GM21825 (cell line): ENCODE data around the gene POMT1.

Experiments
- ATAC-seq: cut with Tn5 transposase; IDR thresholded peaks from one replicate; pipeline ENCODE4 v1.9.1; 2021; ENCODE audit warnings: mild to moderate bottlenecking, moderate library complexity; ENCODE audit not compliant: unreplicated experiment

The POMT1 gene

DNA sequence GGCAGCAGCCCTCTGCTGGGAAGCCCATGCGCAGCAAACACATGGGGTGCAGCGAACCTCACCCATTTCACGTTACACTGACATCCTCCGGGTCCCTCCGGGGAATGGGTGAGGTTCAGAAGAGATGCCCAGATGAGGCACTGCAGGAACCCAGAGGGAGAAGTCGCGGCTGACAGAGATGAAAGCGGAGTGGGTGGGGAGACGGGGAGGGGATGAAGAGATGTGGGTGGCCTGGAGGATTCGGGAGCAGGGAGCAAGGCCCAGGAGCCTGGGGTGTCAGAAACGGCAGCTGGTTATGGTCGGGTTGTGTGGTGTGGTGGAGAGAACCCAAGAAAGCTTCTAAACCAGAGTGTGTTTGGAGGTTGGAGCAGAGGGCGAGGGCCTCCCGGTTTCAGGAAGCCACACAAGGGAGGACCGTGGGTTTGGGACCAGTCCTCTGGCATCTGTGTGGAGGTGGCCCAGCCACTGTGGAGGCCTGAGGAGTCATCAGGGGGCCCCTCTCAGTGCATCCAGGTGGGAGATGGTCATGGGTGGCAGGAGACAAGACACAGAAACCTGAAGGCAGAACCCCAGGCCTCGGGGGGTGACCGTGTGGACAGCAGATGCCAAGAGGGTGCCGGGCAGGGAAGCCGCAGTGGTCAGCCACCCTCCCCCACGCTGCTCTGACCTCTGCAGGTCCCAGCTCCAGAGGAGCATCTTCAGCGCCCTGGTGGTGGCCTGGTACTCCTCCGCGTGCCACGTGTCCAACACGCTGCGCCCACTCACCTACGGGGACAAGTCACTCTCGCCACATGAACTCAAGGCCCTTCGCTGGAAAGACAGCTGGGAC lies 19.8 kb downstream of the POMT1 start:
- no peak for ATAC-seq

DNA sequence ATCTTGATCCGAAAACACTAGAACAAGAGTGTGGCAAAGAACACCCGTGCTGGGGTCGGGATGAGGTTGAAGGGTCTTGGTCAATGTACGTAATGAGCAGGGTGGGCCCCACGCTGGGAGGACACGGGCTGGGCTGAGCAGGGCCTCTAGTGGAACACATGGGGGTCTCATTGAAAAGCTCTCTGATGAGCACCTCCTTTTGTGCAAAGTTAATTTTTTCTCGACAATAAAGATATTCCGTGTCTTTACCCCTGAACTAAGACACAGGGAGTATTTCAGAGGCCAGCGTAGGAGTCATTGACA lies 20.3 kb downstream of the POMT1 start:
- no peak for ATAC-seq

DNA sequence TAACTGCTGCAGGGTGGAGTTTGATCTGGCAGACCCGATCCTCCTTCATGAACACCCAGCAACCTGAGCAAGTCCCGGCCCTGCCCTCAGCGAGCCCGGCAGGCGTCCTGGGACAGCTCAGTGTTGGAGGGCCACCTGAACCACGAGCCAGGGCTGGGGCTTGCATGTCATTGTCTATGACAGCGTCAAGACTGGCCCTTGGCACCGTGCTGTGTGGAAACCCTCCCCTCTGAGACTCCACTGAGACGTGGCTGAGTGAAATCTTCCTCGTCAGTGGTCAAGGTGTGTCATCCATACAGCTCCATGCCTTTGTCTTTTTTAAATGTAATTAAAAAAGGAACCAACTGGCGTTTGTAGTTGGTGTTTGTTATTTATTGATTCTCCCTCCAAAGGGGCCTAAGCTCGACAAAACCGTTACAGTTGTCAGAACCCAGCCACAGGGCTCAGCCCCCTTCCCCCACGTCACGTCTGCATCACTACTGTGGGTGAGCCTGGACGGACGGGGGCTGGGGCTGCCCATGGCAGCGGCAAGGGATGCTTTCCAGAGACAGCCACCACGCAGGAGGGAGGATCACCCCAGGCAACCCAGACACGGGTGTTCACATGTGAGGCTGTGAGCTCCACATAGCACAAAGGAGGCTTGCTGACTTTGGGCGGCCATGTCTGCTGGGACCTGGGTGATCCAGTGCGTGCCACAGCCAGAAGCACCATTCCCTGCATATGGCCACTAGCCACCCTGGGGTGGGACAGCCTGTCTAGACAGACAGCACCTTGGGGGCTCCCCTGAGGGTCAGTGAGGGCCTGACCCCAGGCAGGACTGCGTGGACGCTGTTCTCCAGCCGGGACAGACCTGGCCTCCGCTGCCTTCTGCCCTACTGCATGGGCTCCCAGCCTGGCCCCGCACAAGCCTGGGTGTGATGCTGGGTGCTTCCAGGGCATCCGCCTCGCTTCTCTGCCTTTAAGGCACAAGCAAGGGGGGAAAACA lies 21.0 kb downstream of the POMT1 start:
- no peak for ATAC-seq

DNA sequence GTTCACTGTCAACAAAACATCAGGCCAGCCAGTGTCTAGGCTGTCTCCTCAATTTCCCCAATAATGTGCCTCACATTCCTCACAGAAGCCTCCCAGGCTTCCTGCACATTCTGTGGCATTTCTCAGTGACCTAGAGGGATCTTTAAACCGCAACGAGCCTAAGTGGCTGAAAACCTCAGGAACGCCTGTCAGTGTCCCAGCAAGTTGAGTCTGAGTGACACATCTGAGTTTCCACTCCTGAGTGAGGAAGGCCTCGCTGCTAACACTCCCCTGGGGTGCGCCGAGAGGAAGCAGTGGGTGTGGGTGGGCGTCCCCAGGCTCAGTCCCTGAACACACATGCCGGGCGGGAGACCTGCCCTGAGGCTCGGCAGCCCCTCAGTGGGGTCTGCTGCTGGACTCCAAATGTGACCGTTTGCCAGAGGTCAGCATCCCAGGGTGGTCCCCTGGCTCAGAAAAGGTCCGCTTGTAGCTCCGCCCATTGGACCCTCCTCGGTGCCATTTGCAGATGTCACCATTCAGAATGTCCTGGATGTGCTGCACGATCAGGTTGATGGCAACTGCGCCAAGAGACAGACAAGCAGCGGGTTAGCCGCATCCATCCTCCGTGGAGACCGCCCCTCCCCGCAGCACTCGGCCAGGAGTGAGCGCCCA lies 22.1 kb downstream of the POMT1 start:
- no peak for ATAC-seq

DNA sequence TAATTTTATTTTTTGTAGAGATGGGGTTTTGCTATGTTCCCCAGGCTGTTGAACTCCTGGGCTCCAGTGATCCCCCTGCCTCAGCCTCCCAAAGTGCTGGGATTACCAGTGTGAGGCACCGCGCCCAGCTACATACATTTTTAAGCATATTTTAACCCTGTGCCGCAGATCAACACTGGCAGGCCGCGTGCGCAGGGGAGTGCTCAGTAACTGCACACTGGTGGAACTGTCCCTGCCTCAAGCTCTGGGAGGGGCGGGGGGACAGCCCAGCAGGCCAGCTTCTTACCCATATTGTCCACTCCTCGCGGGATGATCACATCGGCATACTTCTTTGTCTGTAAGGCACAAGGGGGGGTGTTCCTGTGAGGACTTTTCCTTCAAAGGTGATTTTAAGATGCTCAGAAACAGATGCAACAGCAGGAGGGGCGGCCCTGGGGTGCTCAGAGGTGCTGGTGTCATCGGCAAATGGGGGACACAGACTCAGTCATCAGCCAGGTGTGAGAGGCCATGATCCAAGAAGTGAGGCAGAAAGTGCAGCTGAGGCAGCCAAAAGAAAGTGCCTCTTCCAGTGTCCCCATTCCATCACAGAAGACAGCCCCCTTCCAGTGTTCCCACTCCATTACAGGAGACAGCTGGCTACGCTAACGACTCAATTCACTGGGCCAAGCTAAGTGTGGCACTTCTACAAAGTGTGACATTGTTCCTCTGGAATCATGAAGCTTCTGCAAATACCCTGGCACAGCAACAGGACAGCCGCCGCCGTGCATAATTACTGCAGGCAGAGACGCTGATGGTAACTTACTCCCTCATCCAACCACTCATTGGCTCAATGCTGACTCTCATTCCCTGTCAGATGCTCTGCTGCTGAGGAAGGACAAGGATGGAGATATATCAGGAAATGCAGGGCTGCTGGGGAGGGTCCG lies 23.2 kb downstream of the POMT1 start:
- no peak for ATAC-seq

DNA sequence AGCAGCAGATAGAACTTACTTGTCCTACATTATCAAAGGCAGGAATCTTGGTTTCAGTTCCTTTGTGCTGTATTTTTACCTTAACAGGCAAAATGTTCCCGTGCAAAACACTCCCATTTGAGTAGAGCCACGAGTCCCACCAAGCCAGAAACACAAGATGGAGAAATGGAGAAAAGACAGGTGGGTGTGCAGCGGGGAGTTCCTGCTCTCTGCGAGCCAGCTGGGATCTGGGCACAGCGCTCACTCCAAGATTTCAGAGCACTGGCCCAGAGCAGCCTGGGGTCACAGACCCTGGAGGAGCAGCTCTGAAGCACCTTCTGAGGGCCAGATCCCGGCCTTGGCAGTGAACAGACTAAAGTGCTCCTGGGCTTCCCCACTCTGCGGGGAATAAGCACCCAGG lies 25.5 kb downstream of the POMT1 start:
- ATAC-seq, result no peak

DNA sequence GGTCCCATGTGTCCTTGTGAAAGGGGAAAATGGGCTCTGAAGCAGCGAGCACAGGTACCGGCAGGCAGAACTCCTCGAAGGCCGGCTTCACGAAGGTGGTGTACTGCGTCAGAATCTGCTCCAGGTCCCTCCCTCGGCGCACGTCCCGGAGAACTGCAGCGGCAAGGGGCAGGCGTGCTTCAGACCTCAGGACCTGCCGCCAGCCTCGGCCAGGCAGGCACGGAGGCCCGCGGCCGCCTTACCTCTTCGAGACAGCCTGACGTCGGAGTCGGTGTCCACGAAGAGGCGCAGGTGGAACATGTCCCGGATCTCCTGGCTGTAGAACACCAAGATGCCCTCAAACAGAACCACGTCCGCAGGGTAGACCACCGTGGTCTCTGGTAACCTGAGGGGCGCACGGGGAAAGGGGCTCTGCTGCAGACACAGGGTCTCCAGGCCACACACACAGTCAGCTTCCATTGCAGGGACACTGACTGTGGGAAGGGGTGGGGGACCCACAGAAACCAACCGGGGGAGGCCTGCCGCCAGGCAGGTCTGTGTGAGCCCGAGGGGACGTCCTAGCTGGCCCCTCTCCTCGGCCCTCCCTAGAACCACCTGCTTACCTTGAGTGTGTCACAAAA lies 26.3 kb downstream of the POMT1 start:
- ATAC-seq, result no peak

DNA sequence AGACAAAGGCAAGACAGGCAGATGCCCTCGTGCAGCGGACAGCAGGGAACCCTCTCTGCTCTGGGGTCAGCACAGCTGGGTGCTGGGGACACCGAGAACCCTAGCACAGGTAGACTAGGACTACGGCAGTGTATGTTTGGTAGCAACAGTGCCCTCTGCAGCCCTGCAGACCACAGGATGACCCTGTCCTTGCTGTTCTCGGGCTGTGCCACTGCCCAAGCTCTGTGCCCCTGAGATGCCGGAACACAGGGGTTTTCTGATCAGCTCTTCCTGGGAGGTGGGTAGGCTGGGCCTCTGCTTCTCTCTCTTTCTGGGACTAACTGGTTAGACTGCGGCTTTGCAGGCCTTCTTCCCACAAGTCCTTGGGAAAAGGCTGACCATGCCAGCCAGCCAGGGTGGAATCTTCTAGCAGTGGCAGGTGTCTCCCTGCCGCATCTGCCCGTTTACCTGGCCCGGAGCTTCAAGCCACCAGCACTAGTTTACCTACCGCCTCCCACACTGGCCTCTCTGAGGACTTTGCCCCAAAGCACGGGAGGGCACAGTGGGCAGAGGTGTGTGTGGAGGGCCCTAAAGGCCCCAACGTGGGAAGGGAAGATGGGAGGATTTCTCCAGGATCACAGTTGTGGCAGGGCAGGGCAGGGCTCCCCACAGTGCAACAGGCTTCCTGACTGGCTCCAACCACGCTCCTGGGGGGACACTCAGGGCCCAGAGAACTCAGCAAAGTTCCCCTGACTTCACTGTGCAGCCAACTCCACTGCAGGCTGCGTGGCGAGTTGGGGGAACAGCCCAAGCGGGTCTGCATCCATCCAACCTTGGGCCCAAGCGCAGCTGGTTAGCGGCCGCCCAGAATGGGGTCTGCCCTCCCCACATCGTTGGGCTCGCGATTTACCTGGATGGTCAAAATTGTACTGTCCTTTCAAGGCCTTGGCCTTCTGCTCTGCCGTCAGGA lies 27.2 kb downstream of the POMT1 start:
- no peak for ATAC-seq

DNA sequence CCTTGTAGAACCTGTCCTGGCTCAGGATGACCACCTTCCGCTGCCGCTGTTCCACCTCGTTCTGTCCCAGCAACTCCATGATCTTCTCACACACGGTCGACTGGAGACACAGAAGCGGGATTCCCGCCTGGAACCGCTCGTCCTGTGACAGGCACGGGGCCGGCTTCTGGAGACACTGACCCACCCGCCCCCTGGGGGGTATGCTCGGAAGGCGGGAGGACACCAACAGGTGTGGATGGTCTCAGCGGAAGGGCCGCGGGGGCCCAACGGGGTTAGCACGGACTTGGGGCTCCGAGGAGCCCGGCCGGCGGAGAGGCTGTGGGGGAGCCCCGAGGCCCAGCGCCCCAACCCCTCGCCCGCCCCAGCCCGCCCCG lies 27.8 kb downstream of the POMT1 start:
- no peak for ATAC-seq

DNA sequence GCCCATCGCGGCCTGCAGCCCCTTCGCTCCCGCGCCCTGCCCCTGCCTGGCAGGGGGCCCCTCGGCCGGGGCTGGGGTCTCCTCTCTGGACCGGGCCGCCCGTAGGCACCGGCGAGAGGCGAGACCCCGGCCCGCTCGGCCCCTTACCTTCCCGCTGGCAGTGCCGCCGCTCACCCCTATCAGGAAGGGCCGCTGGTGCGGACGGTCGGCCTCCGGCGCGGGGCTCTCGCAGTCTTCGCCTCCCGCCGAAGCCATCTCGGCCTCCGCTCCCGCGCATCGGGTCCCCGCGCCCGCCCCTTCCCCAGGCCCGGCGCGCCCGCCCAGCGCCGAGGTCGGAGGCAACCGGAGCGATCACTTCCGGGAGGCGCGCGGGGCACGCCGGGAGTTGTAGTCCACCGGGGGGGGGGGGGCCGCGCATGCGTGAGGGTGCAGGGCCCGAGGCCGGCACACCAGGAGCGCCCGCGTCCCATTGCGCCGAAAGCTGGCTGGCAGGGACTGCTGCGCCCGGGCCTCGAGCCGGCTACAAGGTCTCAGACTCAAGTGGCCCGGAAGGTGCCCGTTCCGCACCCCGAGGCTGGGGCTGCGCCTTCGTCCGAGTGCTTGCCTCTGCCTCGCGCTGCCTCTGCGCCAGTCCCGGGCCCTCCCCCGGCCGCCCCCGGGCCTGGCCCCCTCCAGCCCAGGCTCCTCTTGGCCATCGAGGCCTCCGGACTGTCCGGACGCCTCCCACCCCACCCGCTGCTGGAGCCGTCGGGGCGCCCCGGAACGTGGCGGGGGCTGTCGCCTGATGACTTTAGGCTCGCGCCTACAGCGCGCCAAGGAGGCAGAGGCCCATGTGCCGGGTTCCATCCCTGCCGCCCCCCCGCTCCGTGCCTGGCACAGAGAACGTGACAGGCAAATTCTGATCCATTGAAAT lies 28.5 kb downstream of the POMT1 start, which contains the start of gene UCK1:
UCK1 (minus strand) TSS at position 344 of the 913 bp plus-strand sequence; CDS start at position 255, 89 bp downstream.
- peak; percentile 82 for ATAC-seq

DNA sequence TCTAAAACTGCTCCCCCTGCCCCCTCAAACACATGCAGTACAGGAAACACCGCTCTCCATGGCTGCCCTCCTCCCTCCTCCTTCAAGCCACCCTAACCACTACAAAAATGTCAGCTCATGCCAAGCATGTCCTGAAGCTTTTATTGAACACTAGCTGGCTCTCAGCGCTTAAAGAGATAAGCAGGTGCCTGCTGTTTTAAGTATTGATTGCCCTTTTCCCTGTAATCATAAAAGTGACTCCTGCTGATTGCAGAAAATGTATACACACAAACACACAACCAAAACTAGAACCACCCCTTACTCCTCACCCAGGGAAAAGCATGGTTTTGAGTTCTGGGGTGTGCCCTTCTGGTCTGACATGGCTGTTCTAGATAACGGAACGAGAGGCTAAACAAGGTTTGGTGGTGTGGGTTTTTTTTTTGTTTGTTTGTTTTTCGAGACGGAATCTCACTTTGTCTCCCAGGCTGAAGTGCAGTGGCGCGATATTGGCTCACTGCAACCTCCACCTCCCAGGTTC lies 32.1 kb downstream of the POMT1 start:
- ATAC-seq, result no peak

DNA sequence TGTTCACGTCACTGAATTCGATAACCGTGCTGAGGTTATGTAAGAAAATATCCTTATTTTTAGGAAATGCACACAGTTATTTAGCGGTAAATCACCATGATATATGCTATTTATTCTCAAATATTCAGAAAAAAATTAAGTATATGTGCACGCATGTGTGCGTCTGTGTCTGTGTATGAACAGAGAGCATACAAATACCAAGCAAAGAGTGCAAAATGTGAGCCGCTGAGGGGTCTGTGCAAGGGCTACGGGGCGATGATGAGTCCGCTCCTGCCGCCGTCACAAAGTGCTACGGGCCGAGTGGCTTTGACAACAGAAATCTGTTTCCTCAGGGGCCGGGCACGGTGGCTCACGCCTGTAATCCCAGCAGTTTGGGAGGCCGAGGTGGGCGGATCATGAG lies 35.2 kb downstream of the POMT1 start:
- ATAC-seq, result no peak

DNA sequence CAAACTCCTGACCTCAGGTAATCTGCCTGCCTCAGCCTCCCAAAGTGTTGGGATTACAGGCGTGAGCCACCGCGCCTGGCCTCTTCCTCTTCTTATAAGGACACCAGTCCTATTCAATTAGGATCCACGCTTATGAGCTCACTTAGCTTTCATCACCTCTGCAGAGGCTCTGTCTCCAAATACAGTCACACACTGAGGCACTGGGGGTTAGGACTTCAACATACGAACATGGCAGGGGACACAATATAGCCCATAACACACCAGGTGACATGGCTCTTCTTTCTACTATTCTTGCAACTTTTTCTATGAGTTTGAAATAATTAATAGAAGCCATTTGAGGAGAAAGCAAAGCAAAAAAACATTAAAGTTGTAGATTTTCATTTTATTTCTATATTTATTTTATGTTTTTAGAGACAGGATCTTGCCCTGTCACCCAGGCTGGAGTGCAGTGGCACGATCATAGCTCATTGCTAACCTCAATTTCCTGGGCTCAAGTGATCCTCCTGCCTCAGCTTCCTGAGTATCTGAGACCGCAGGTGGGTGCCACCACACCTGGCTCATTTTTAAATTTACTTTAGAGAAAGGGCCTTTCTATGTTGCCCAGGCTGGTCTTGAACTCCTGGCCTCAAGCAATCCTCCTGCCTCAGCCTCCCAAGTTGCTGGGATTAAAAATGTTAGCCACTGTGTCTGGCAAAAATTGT lies 36.7 kb downstream of the POMT1 start:
- no peak for ATAC-seq

DNA sequence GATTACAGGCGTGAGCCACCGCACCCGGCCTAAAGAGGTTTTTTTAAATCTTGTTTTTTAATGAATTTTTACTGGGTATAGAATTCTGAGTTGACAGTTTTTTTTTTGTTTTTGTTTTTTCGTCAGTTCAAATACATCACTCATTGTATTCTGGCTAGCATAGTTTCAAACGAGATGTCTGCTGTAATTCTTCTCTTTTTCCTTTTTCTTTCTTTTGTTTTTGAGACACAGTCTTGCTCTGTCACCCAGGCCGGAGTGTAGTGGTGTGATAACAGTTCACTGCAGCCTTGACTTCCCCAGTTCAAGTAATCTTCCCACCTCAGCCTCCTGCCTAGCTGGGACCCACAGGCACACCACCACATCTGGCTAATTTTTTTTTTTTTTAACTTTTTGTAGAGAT lies 40.4 kb downstream of the POMT1 start:
- no peak for ATAC-seq

DNA sequence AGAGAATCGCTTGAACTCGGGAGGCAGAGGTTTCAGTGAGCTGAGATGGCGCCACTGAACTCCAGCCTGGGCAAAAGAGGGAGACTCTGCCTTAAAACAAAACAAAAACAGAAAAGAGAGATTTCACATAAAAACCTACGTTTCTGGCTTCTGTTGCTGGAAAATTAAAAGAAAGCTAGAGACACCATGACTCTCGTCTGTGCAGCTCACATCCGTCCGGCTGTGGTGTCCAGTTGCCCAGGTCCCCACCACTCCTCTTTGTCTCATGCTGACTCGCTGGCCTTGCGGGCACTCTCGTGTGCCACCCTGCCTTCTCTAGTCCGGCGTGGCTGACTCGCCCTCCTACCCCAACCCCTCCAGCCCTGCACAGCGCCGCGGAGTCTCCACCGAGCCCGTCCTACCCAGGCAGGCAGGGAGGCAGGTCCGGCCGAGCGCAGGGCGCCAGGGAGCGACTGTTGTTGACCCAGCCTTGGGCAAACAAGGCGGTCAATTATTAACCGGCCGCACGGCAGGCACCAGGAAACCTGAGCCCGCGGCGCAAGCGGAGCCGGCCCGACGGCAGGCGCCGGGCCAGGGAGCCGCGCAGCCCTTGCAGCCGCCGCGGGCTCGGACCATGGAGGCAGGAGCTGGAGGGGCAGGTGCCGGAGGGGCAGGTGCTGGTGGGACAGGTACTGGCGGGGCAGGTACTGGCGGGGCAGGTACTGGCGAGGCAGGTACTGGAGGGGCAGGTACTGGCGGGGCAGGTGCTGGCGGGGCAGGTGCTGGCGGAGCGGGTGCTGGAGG lies 42.5 kb downstream of the POMT1 start, which contains the start of gene PRRT1B:
PRRT1B (plus strand) TSS at position 521 of the 783 bp plus-strand sequence; CDS start at position 614, 93 bp downstream.
- ATAC-seq, result no peak

DNA sequence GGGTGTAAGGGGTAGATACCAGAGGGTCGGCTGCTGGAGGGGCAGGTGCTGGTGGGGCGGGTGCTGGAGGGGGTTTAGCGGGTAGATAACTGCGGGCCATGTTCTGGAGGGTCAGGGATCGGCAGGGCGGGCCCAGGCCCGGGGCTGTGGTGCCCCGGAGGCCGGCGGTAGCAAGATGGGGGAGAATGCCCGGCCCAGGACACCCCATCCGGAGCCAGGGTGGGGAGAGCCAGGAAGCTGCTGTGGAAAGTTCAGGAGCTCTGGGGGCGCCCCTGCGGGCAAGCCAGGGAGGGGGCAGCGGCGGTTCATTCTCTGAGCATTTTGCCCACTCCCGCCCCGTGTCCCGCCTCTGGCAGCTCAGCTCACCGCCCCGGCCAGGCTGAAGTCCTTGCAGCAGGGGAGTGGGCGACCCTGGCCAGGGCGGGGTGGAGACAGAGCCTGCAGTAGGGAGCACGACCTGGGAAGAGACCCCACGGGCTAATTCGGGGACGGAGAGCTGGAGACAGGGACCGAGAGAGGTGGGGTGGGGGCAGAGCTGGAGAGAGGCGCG lies 43.1 kb downstream of the POMT1 start:
- no peak for ATAC-seq
